ENCODE measurements around the gene ITGAD. TPM values are rescaled to one million over a fixed set of nuclear protein-coding genes. Genes with fewer than 3 reads are reported as not detected.
A peak's percentile ranks its signal among the peaks of the same experiment; 100 is the strongest.

Gene ITGAD
- total RNA-seq, 1 donor from 2014 or later: not detected

- no peak overlapping the region for H3K27ac ChIP-seq
- no peak for TF ChIP-seq POLR2A (IDR thresholded peaks at IDR 0.05)
- no peak for TF ChIP-seq CTCF (IDR thresholded peaks at IDR 0.05)
- no peak for TF ChIP-seq POLR2AphosphoS5 (IDR thresholded peaks at IDR 0.05; ENCODE audit: insufficient read depth in 1 of 2, low read depth in 1 of 2)
- DNase-seq (ENCODE audit: extremely low spot score in 2 of 2): no peak
Measured at GRCh38 chr16:31351246-31351941, 41.7 kb upstream of the ITGAD start.

GRCh38 chr16:31351942-31352325 lies 41.2 kb upstream of the ITGAD start:
- H3K4me1 ChIP-seq: no peaks in the 10 kb centered on the region
- no peaks in the 10 kb centered on the region for H3K36me3 ChIP-seq
- H3K4me3 ChIP-seq: no peak overlapping the region
- TF ChIP-seq POLR2AphosphoS5 (IDR thresholded peaks at IDR 0.05; ENCODE audit: insufficient read depth in 1 of 2, low read depth in 1 of 2) (no peak), CTCF (IDR thresholded peaks at IDR 0.05) (no peak), POLR2A (IDR thresholded peaks at IDR 0.05) (no peak)
- no peak for DNase-seq (ENCODE audit: extremely low spot score in 2 of 2)
- H3K27me3 ChIP-seq: no peaks in the 10 kb centered on the region
- no peaks in the 10 kb centered on the region for H3K9me3 ChIP-seq
- intact Hi-C loops (cut with DNase I): no loop called here
- H3K27ac ChIP-seq: no peak overlapping the region

More at GRCh38 chr16:31351246-31351941, 41.7 kb upstream of the ITGAD start:
- intact Hi-C loops (cut with DNase I): no loop called here
- Histone ChIP-seq H3K4me1 (no peaks in the 10 kb centered on the region), H3K27me3 (no peaks in the 10 kb centered on the region), H3K9me3 (no peaks in the 10 kb centered on the region), H3K4me3 (no peak overlapping the region), H3K36me3 (no peaks in the 10 kb centered on the region)

GRCh38 chr16:31352376-31353115 lies 40.6 kb upstream of the ITGAD start:
- intact Hi-C loops (cut with DNase I): no loop called here
- Histone ChIP-seq H3K27ac (no peak overlapping the region), H3K9me3 (no peaks in the 10 kb centered on the region), H3K4me1 (no peaks in the 10 kb centered on the region), H3K36me3 (no peaks in the 10 kb centered on the region), H3K4me3 (no peak overlapping the region), H3K27me3 (no peaks in the 10 kb centered on the region)
- DNase-seq (ENCODE audit: extremely low spot score in 2 of 2): no peak
- no peak for TF ChIP-seq CTCF (IDR thresholded peaks at IDR 0.05)
- no peak for TF ChIP-seq POLR2AphosphoS5 (IDR thresholded peaks at IDR 0.05; ENCODE audit: insufficient read depth in 1 of 2, low read depth in 1 of 2)
- no peak for TF ChIP-seq POLR2A (IDR thresholded peaks at IDR 0.05)

- DNase-seq (ENCODE audit: extremely low spot score in 2 of 2): no peak
- Histone ChIP-seq H3K9me3 (no peaks in the 10 kb centered on the region), H3K4me3 (no peak within 1 kb of the TSS), H3K27me3 (no peaks in the 10 kb centered on the region), H3K27ac (no peak within 1 kb of the TSS), H3K36me3 (no peaks in the 10 kb centered on the region), H3K4me1 (no peaks in the 10 kb centered on the region)
- TF ChIP-seq POLR2AphosphoS5 (IDR thresholded peaks at IDR 0.05; ENCODE audit: insufficient read depth in 1 of 2, low read depth in 1 of 2) (peak in 1 of 2 donors; percentile 16), CTCF (IDR thresholded peaks at IDR 0.05) (no peak), POLR2A (IDR thresholded peaks at IDR 0.05) (no peak)
- intact Hi-C loops (cut with DNase I): no loop called here
Measured at GRCh38 chr16:31354394-31355291, 38.5 kb upstream of the ITGAD start, which contains the start of gene ITGAX. ITGAX (plus strand) TSS chr16:31355176; CDS start chr16:31355255, 79 bp downstream.
